IMR-90 (cell line): Measurements from ENCODE around the gene HTR3A. TPM values are rescaled to one million over a fixed set of nuclear protein-coding genes. Genes with fewer than 3 reads are reported as not detected.

Experiments used
- ATAC-seq: fragments of 200-7000 bp; cut with Tn5 transposase; 2 replicates; pipeline ENCODE4 v1.9.1; 2020; ENCODE audit warnings: low read depth, mild to moderate bottlenecking, moderate library complexity
- BruUV-seq: library from RNA; stranded (reverse); fragments of 400-500 nt; replicated peaks from 2 replicates; lab custom pipeline; 2021; lab: Mats Ljungman, UMichigan
- CTCF ChIA-PET: fragments of 300-600 bp; formaldehyde crosslinking; extraction: SDS; loops from one replicate; lab custom pipeline; 2021; ENCODE audit warnings: antibody characterized with exemption; lab: Yijun Ruan, JAX
- POLR2A ChIA-PET: fragments of 300-600 bp; sonication (Branson Sonifier 250); formaldehyde crosslinking; loops from one replicate; lab custom pipeline; 2022; ENCODE audit warnings: antibody characterized with exemption; ENCODE audit not compliant: unreplicated experiment; lab: Charles Lee
- DNase-seq: peaks from one replicate; pipeline ENCODE4 v3.0.0; 2013
- H2AFZ ChIP-seq: replicated peaks from 2 replicates; pipeline ENCODE3; 2013; ENCODE audit warnings: low read length, mild to moderate bottlenecking; ENCODE audit not compliant: poor library complexity
- H2AK5ac ChIP-seq: 2 replicates; pipeline ENCODE4 v1.6.1; 2013; ENCODE audit warnings: low read depth, low read length, inconsistent platforms
- H2AK9ac ChIP-seq: replicated peaks from 2 replicates; pipeline ENCODE3; 2013; ENCODE audit warnings: mild to moderate bottlenecking, low read depth, low read length, moderate library complexity; ENCODE audit not compliant: poor library complexity
- H2BK120ac ChIP-seq: 2 replicates; pipeline ENCODE4 v1.6.1; 2013; ENCODE audit warnings: low read depth, low read length, inconsistent platforms
- H2BK15ac ChIP-seq: 3 replicates; pipeline ENCODE4 v1.6.1; 2013; ENCODE audit warnings: low read depth, low read length, inconsistent platforms
- H2BK20ac ChIP-seq: 2 replicates; pipeline ENCODE4 v1.6.1; 2013; ENCODE audit warnings: low read depth, mild to moderate bottlenecking, inconsistent platforms, low read length, moderate library complexity
- H2BK5ac ChIP-seq: 2 replicates; pipeline ENCODE4 v1.6.1; 2013; ENCODE audit warnings: mild to moderate bottlenecking, low read depth, low read length, inconsistent platforms; ENCODE audit not compliant: poor library complexity, severe bottlenecking
- H3K14ac ChIP-seq: replicated peaks from 2 replicates; pipeline ENCODE4 v1.6.1; 2013; ENCODE audit warnings: low read depth, low read length, inconsistent platforms
- H3K18ac ChIP-seq: 2 replicates; pipeline ENCODE4 v1.6.1; 2013; ENCODE audit warnings: low read depth, low read length, control low read depth
- H3K23ac ChIP-seq: 2 replicates; pipeline ENCODE4 v1.6.1; 2013; ENCODE audit warnings: low read depth, low read length, inconsistent platforms
- H3K27ac ChIP-seq: 2 replicates; pipeline ENCODE4 v1.5.1; 2013; ENCODE audit warnings: mild to moderate bottlenecking, control low read depth, low read length; ENCODE audit not compliant: insufficient read depth
- H3K27me3 ChIP-seq: 2 replicates; pipeline ENCODE4 v1.6.1; 2013; ENCODE audit warnings: low read length; ENCODE audit not compliant: control insufficient read depth, insufficient read depth
- H3K36me3 ChIP-seq: 2 replicates; pipeline ENCODE4 v1.6.1; 2013; ENCODE audit warnings: low read length, mixed read lengths; ENCODE audit not compliant: control insufficient read depth, insufficient read depth
- H3K4ac ChIP-seq: 2 replicates; pipeline ENCODE4 v1.6.1; 2013; ENCODE audit warnings: low read depth, low read length, inconsistent platforms
- H3K4me1 ChIP-seq: 2 replicates; pipeline ENCODE4 v1.6.1; 2013; ENCODE audit warnings: low read length, mixed read lengths; ENCODE audit not compliant: control insufficient read depth, insufficient read depth
- H3K4me2 ChIP-seq: 2 replicates; pipeline ENCODE4 v1.6.1; 2013; ENCODE audit warnings: low read depth, mild to moderate bottlenecking, control low read depth, low read length, moderate library complexity
- H3K4me3 ChIP-seq: 2 replicates; pipeline ENCODE4 v1.5.1; 2013; ENCODE audit warnings: low read depth, mild to moderate bottlenecking, control low read depth, low read length, moderate library complexity; ENCODE audit not compliant: insufficient read depth
- H3K56ac ChIP-seq: 2 replicates; pipeline ENCODE4 v1.6.1; 2013; ENCODE audit warnings: low read length, inconsistent platforms; ENCODE audit not compliant: insufficient read depth; ENCODE audit errors: extremely low read depth
- H3K79me1 ChIP-seq, 2 experiments: 2 replicates each; pipeline ENCODE4 v1.6.1; 2013; ENCODE audit warnings: low read length in 2 of 2, inconsistent platforms in 1 of 2, low read depth in 1 of 2
- H3K9ac ChIP-seq: 2 replicates; pipeline ENCODE4 v1.6.1; 2013; ENCODE audit warnings: low read depth, low read length, control low read depth
- H3K9me1 ChIP-seq: 2 replicates; pipeline ENCODE4 v1.6.1; 2013; ENCODE audit warnings: low read length, inconsistent platforms; ENCODE audit not compliant: insufficient read depth
- H3K9me3 ChIP-seq: 2 replicates; pipeline ENCODE4 v1.6.1; 2013; ENCODE audit warnings: low read length; ENCODE audit not compliant: control insufficient read depth, insufficient read depth
- H4K20me1 ChIP-seq: 2 replicates; pipeline ENCODE4 v1.6.1; 2013; ENCODE audit warnings: low read length, inconsistent platforms; ENCODE audit not compliant: insufficient read depth
- H4K5ac ChIP-seq: 2 replicates; pipeline ENCODE4 v1.6.1; 2013; ENCODE audit warnings: mild to moderate bottlenecking, low read depth, low read length, control low read depth
- H4K8ac ChIP-seq, 2 experiments: 2 replicates each; pipeline ENCODE4 v1.6.1; 2013; ENCODE audit warnings: low read depth in 2 of 2, low read length in 2 of 2, control low read depth in 1 of 2, inconsistent platforms in 1 of 2
- H4K91ac ChIP-seq: 2 replicates; pipeline ENCODE4 v1.6.1; 2013; ENCODE audit warnings: low read depth, low read length, inconsistent platforms; ENCODE audit not compliant: insufficient read depth
- CEBPB ChIP-seq: IDR thresholded peaks from 2 replicates; pipeline ENCODE4 v1.6.1; 2012; ENCODE audit warnings: low read depth, low read length, improper control_type of control experiment
- FOS ChIP-seq: fragments of 150-350 bp; IDR thresholded peaks from 2 replicates; pipeline ENCODE4 v1.6.1; 2016; ENCODE audit warnings: low read depth, low read length
- NFE2L2 ChIP-seq: fragments of 150-350 bp; IDR thresholded peaks from 2 replicates; pipeline ENCODE4 v1.6.1; 2016; ENCODE audit warnings: low read depth, mild to moderate bottlenecking, low read length
- RCOR1 ChIP-seq: IDR thresholded peaks from 2 replicates; pipeline ENCODE4 v1.6.1; 2012; ENCODE audit warnings: mild to moderate bottlenecking, low read length, improper control_type of control experiment; ENCODE audit not compliant: insufficient replicate concordance
- WGBS, 2 experiments: methylation state at CpG; one replicate each; pipeline versions ENCODE4 v1.1.5 to v1.1.7; 2013; ENCODE audit warnings: missing lambda C conversion rate in 2 of 2; ENCODE audit not compliant: insufficient read length in 1 of 2; ENCODE audit errors: extremely low coverage in 2 of 2; 5-methylcytosine and 5-hydroxymethylcytosine counted together
- dilution Hi-C: fragments of 300-500 bp; cut with HindIII; formaldehyde crosslinking; loops from one replicate; pipeline ENCODE4 v1.14.3; 2018; ENCODE audit warnings: low sequenced_read_pairs; ENCODE audit not compliant: unreplicated experiment
- in situ Hi-C: fragments of 300-500 bp; cut with MboI; formaldehyde crosslinking; loops from 3 replicates; pipeline ENCODE4 v1.14.3; 2019; ENCODE audit warnings: low sequenced_read_pairs, inconsistent platforms, mixed read lengths
- intact Hi-C: fragments of 100-400 bp; cut with micrococcal nuclease; formaldehyde crosslinking; loops from 2 replicates; pipeline ENCODE4 v1.10.0; 2022
- polyA plus RNA-seq, 3 experiments: library from polyadenylated mRNA; depleted of rRNA; stranded (reverse); fragments of >200 nt; gene quantifications; 2 replicates each; pipeline ENCODE4 v1.2.3, GENCODE V29; 2012; ENCODE audit warnings: low replicate concordance in 1 of 3
- total RNA-seq: library from RNA; depleted of rRNA; stranded (reverse); fragments of >200 nt; gene quantifications from 2 replicates; pipeline ENCODE4 v1.2.3, GENCODE V29; 2012
- TF ChIP-seq, protein P1 (sequence below): fragments of 150-350 bp; IDR thresholded peaks from 2 replicates; pipeline ENCODE4 v1.6.1; 2016; ENCODE audit warnings: low read depth, mild to moderate bottlenecking, low read length, moderate library complexity, borderline replicate concordance
- TF ChIP-seq, protein P2 (sequence below): fragments of 150-350 bp; IDR thresholded peaks from 2 replicates; pipeline ENCODE4 v1.6.1; 2017; ENCODE audit warnings: mild to moderate bottlenecking, antibody characterized with exemption, low read length, low read depth

HTR3A gene
- total and polyA plus RNA-seq, 2 of the 4 experiments (the other 2 are of a cell fraction): not detected

DNA sequence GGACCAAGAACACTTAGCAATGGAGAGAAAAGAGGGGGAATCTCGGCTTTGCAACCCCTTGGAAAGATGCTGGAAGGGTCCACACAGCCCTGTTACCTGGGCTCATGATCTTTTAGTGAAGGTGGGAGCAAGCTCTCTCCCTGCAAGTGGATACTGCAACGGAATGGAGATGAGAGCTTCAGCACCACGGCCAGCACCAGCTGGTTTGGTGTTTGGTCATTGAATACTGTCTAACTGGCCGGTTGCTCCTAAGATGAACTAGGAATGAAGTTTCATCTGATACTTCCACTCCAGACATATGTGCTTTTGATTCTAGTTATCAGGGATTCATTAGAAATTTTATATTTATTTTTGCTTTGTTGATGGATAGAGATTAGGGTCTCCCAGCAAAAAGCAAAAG lies 16.3 kb downstream of the HTR3A start:
- H3K4me2 ChIP-seq: no peak overlapping the region
- no peaks in the 10 kb centered on the region for H3K9me3 ChIP-seq
- no peak overlapping the region for H3K9ac ChIP-seq
- ChIA-PET POLR2A (no interaction called here), CTCF (no interaction called here)
- no peak overlapping the region for H3K18ac ChIP-seq
- no peak overlapping the region for H4K8ac ChIP-seq
- no peak overlapping the region for H3K4me3 ChIP-seq
- no peak overlapping the region for H3K4ac ChIP-seq
- no CpG with 5 or more reads among the region's 4 CpGs for WGBS, 2 experiments
- H3K9me1 ChIP-seq: no peaks in the 10 kb centered on the region
- H2AFZ ChIP-seq: no peak overlapping the region
- H3K79me1 ChIP-seq: no peaks in the 10 kb centered on the region
- DNase-seq: peak; percentile 8
- TF ChIP-seq, protein P1, sequence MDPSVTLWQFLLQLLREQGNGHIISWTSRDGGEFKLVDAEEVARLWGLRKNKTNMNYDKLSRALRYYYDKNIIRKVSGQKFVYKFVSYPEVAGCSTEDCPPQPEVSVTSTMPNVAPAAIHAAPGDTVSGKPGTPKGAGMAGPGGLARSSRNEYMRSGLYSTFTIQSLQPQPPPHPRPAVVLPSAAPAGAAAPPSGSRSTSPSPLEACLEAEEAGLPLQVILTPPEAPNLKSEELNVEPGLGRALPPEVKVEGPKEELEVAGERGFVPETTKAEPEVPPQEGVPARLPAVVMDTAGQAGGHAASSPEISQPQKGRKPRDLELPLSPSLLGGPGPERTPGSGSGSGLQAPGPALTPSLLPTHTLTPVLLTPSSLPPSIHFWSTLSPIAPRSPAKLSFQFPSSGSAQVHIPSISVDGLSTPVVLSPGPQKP: no peak
- TF ChIP-seq CEBPB (no peak), RCOR1 (no peak), FOS (no peak), NFE2L2 (no peak)
- TF ChIP-seq, protein P2, sequence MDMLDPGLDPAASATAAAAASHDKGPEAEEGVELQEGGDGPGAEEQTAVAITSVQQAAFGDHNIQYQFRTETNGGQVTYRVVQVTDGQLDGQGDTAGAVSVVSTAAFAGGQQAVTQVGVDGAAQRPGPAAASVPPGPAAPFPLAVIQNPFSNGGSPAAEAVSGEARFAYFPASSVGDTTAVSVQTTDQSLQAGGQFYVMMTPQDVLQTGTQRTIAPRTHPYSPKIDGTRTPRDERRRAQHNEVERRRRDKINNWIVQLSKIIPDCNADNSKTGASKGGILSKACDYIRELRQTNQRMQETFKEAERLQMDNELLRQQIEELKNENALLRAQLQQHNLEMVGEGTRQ: no peak
- H3K27ac ChIP-seq: no peak overlapping the region
- H3K36me3 ChIP-seq: no peaks in the 10 kb centered on the region
- dilution Hi-C loops: no loop called here
- no peaks in the 10 kb centered on the region; the same call in 1 of the 2 replicates for H3K27me3 ChIP-seq
- intact Hi-C loops: loop anchor here (5.0 kb wide), 1 partner anchor 94 kb away; no protein-coding TSS in a partner anchor
- H2BK5ac ChIP-seq: no peak overlapping the region
- H2AK9ac ChIP-seq: no peak overlapping the region
- in situ Hi-C loops: no loop called here
- no TSS peak for BruUV-seq
- no peak overlapping the region for H3K14ac ChIP-seq
- no peak overlapping the region for H2BK15ac ChIP-seq
- H2BK120ac ChIP-seq: no peak overlapping the region
- no peak overlapping the region for H2AK5ac ChIP-seq
- H3K4me1 ChIP-seq: no peaks in the 10 kb centered on the region
- peak; percentile 60 for ATAC-seq
- no peak overlapping the region for H4K5ac ChIP-seq
- no peak overlapping the region for H3K23ac ChIP-seq
- H3K56ac ChIP-seq: no peak overlapping the region
- no peaks in the 10 kb centered on the region for H4K20me1 ChIP-seq
- H4K91ac ChIP-seq: no peak overlapping the region
- H2BK20ac ChIP-seq: no peak overlapping the region
